A673 (cell line): Measurements from ENCODE around the gene TAS2R16. TPM values are rescaled to one million over a fixed set of nuclear protein-coding genes. Genes with fewer than 3 reads are reported as not detected.
A peak's percentile ranks its signal among the peaks of the same experiment; 100 is the strongest.

Experiments used
- BruUV-seq: library from RNA; stranded (reverse); fragments of 400-500 nt; replicated peaks from 2 replicates; lab custom pipeline; 2021; lab: Mats Ljungman, UMichigan
- CTCF ChIA-PET: fragments of 300-600 bp; sonication (Branson Sonifier 250); formaldehyde crosslinking; loops from one replicate; lab custom pipeline; 2022; ENCODE audit warnings: antibody characterized with exemption; lab: Charles Lee
- POLR2A ChIA-PET: fragments of 300-600 bp; sonication (Branson Sonifier 250); formaldehyde crosslinking; loops from one replicate; lab custom pipeline; 2022; ENCODE audit warnings: antibody characterized with exemption; ENCODE audit not compliant: low non-redundant PET; lab: Charles Lee
- DNase-seq: peaks from one replicate; pipeline ENCODE4 v3.0.0-alpha.2; 2015; ENCODE audit warnings: low spot score
- H3K27ac ChIP-seq: fragments of 200-600 bp; sonication (generic); 2 replicates; pipeline ENCODE4 v1.5.1; 2016; ENCODE audit warnings: mixed run types, low read depth, mild to moderate bottlenecking, mixed read lengths, antibody characterized with exemption, low read length; ENCODE audit not compliant: poor library complexity, severe bottlenecking
- H3K27me3 ChIP-seq: fragments of 200-600 bp; sonication (generic); replicated peaks from 2 replicates; pipeline ENCODE4 v1.6.1; 2017; ENCODE audit warnings: mixed run types, low read depth, mild to moderate bottlenecking, mixed read lengths, antibody characterized with exemption, low read length; ENCODE audit not compliant: insufficient read depth, poor library complexity
- H3K36me3 ChIP-seq: fragments of 200-600 bp; sonication (generic); 2 replicates; pipeline ENCODE4 v1.6.1; 2016; ENCODE audit warnings: mixed run types, mild to moderate bottlenecking, mixed read lengths, antibody characterized with exemption, low read length; ENCODE audit not compliant: insufficient read depth, poor library complexity, severe bottlenecking
- H3K4me1 ChIP-seq: fragments of 200-600 bp; sonication (generic); 2 replicates; pipeline ENCODE4 v1.6.1; 2017; ENCODE audit warnings: mixed run types, mild to moderate bottlenecking, mixed read lengths, antibody characterized with exemption, low read length; ENCODE audit not compliant: insufficient read depth, poor library complexity, severe bottlenecking
- H3K4me3 ChIP-seq: fragments of 200-600 bp; sonication (generic); 2 replicates; pipeline ENCODE4 v1.5.1; 2016; ENCODE audit warnings: low read depth, mixed run types, mild to moderate bottlenecking, mixed read lengths, low read length; ENCODE audit not compliant: poor library complexity, severe bottlenecking
- H3K9me3 ChIP-seq: fragments of 200-600 bp; sonication (generic); 2 replicates; pipeline ENCODE4 v1.6.1; 2016; ENCODE audit warnings: mixed run types, low read depth, mild to moderate bottlenecking, mixed read lengths, antibody characterized with exemption, low read length; ENCODE audit not compliant: poor library complexity, severe bottlenecking
- EZH2 ChIP-seq: fragments of 200-600 bp; sonication (generic); IDR thresholded peaks from 2 replicates; pipeline ENCODE4 v1.6.1; 2017; ENCODE audit warnings: borderline replicate concordance, low read depth, mild to moderate bottlenecking, mixed read lengths, antibody characterized with exemption, low read length; ENCODE audit not compliant: poor library complexity, severe bottlenecking
- intact Hi-C: fragments of 100-400 bp; cut with micrococcal nuclease; formaldehyde crosslinking; loops from one replicate; pipeline ENCODE4 v1.10.0; 2022; ENCODE audit not compliant: unreplicated experiment
- total RNA-seq: library from RNA; stranded (reverse); gene quantifications from 2 replicates; pipeline ENCODE4 v1.2.3, GENCODE V29; 2021
- TF ChIP-seq, protein P1 (sequence below): fragments of 300-800, 200-600 bp; sonication (generic); conservative IDR thresholded peaks from 2 replicates; pipeline ENCODE4 v1.5.1; 2017; ENCODE audit warnings: low read depth, mild to moderate bottlenecking, antibody characterized with exemption, low read length, moderate library complexity, mixed read lengths

Gene TAS2R16
- total RNA-seq, 1 experiment from 2014 or later = not detected

DNA sequence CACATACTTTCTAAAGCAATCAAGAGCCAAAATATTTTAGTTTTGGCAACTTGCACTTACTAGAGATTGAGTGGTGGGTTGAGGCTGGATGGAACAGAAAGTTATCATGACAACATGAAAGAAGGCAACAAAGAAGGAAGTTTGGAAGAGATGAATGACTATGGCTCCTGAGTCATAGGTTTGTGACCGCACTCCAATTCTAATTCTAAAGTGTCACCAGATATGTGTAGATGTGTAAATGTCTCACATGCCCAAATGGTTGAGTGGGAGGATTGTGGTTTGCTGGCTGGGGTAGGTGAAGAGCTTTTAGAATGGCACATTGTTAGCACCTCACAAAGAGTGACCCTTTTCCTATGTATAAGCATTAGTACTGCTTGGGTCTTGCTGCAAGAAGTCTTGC is 20.2 kb downstream of the TAS2R16 start:
- DNase-seq = no peak
- no TSS peak for BruUV-seq
- Histone ChIP-seq H3K9me3 (peaks cover 5% of the 10 kb centered on the region), H3K27me3 (no peaks in the 10 kb centered on the region), H3K4me1 (peaks cover 36% of the 10 kb centered on the region), H3K27ac (peak overlapping the region; percentile 35), H3K36me3 (no peaks in the 10 kb centered on the region), H3K4me3 (no peak overlapping the region)
- intact Hi-C loops = loop anchor here (10.0 kb wide), 1 partner anchor 389 kb away; no protein-coding TSS in a partner anchor
- ChIA-PET CTCF (no interaction called here), POLR2A (no interaction called here)
- TF ChIP-seq, protein P1, sequence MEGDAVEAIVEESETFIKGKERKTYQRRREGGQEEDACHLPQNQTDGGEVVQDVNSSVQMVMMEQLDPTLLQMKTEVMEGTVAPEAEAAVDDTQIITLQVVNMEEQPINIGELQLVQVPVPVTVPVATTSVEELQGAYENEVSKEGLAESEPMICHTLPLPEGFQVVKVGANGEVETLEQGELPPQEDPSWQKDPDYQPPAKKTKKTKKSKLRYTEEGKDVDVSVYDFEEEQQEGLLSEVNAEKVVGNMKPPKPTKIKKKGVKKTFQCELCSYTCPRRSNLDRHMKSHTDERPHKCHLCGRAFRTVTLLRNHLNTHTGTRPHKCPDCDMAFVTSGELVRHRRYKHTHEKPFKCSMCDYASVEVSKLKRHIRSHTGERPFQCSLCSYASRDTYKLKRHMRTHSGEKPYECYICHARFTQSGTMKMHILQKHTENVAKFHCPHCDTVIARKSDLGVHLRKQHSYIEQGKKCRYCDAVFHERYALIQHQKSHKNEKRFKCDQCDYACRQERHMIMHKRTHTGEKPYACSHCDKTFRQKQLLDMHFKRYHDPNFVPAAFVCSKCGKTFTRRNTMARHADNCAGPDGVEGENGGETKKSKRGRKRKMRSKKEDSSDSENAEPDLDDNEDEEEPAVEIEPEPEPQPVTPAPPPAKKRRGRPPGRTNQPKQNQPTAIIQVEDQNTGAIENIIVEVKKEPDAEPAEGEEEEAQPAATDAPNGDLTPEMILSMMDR = no peak
- no peak for TF ChIP-seq EZH2

GRCh38 chr7:122974229-122974628 is 21.3 kb downstream of the TAS2R16 start:
- peaks cover 5% of the 10 kb centered on the region for H3K9me3 ChIP-seq
- no peak for DNase-seq
- BruUV-seq = no TSS peak
- H3K27ac ChIP-seq = peak overlapping the region; percentile 98
- ChIA-PET POLR2A (no interaction called here), CTCF (no interaction called here)
- peaks cover 41% of the 10 kb centered on the region for H3K4me1 ChIP-seq
- no peaks in the 10 kb centered on the region for H3K27me3 ChIP-seq
- TF ChIP-seq EZH2 = no peak
- TF ChIP-seq, protein P1 = no peak
- intact Hi-C loops = loop anchor here (5.0 to 10.0 kb wide), 2 partner anchors 391 to 1058 kb away; partner anchors contain the start of gene TMEM229A
- peak overlapping the region; percentile 32 for H3K4me3 ChIP-seq
- H3K36me3 ChIP-seq = no peaks in the 10 kb centered on the region

- ChIA-PET POLR2A (no interaction called here), CTCF (interaction anchor here (0.6 kb wide), 2 partner anchors 75 to 85 kb away, joined by 3 read pairs; no protein-coding TSS in a partner anchor)
- TF ChIP-seq, protein P1 = no peak
- TF ChIP-seq EZH2 = no peak
- DNase-seq = no peak
- Histone ChIP-seq H3K4me1 (peaks cover 56% of the 10 kb centered on the region), H3K27me3 (no peaks in the 10 kb centered on the region), H3K9me3 (peaks cover 5% of the 10 kb centered on the region), H3K27ac (peak overlapping the region; percentile 98), H3K36me3 (no peaks in the 10 kb centered on the region), H3K4me3 (peak overlapping the region; percentile 32)
- no TSS peak for BruUV-seq
- intact Hi-C loops = loop anchor here (5.0 to 10.0 kb wide), 2 partner anchors 393 to 1060 kb away; partner anchors contain the start of gene TMEM229A
These were observed 23.4 kb downstream of the TAS2R16 start for GRCh38 chr7:122972056-122972455.
